Duodenal mucosa (tissue), 2 donors: ENCODE measurements around the gene MFAP4.

ENCODE experiments used
- H3K27ac ChIP-seq: one replicate; pipeline ENCODE4 v1.7.0; 2013; ENCODE audit warnings: low read depth, low read length
- H3K27me3 ChIP-seq, 2 donors: one replicate each; pipeline ENCODE4 v1.7.0; 2013; ENCODE audit warnings: low read length in 2 of 2, control low read depth in 1 of 2; ENCODE audit not compliant: insufficient read depth in 2 of 2, control insufficient read depth in 1 of 2
- H3K36me3 ChIP-seq, 2 donors: one replicate each; pipeline ENCODE4 v1.7.0; 2013; ENCODE audit warnings: low read length in 2 of 2, control low read depth in 1 of 2; ENCODE audit not compliant: insufficient read depth in 2 of 2, control insufficient read depth in 1 of 2
- H3K4me1 ChIP-seq, 2 donors: one replicate each; pipeline ENCODE4 v1.7.0; 2013; ENCODE audit warnings: low read length in 2 of 2, control low read depth in 1 of 2; ENCODE audit not compliant: insufficient read depth in 2 of 2, control insufficient read depth in 1 of 2
- H3K4me3 ChIP-seq, 2 donors: one replicate each; pipeline ENCODE4 v1.7.0; 2013; ENCODE audit warnings: low read length in 2 of 2, low read depth in 1 of 2
- H3K9ac ChIP-seq, 2 donors: one replicate each; pipeline ENCODE4 v1.7.0; 2013; ENCODE audit warnings: low read length in 2 of 2, low read depth in 1 of 2
- H3K9me3 ChIP-seq, 2 donors: one replicate each; pipeline ENCODE4 v1.7.0; 2013; ENCODE audit warnings: low read length in 2 of 2, control low read depth in 1 of 2; ENCODE audit not compliant: control insufficient read depth in 1 of 2

Gene MFAP4

DNA sequence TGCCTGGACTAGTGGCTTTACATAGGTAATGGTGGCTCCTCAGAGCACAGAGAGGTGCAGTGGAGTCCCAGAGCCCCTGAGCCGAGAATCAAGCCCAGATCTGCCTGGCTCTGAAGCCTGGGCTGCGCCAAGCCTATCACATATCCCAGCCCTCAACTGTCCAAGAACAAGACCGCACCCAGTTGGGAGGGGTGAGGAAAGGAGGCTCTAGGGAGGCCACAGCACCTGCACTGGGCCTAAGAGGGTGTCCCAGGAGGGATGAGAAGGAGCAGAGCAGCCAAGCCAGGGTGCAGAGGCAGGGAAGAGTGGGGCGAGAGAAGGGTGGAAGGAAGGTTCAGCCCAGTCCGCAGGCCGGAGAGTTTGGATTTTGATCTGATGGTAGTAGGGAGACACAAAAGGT lies 23.1 kb upstream of the MFAP4 start:
- Histone ChIP-seq H3K27ac (no peak overlapping the region), H3K4me3 (no peak overlapping the region), H3K9me3 (no peaks in the 10 kb centered on the region), H3K4me1 (no peaks in the 10 kb centered on the region), H3K9ac (no peak overlapping the region), H3K36me3 (no peaks in the 10 kb centered on the region), H3K27me3 (no peaks in the 10 kb centered on the region)

- Histone ChIP-seq H3K27me3 (no peaks in the 10 kb centered on the region), H3K4me3 (no peak overlapping the region), H3K4me1 (no peaks in the 10 kb centered on the region), H3K27ac (no peak overlapping the region), H3K9ac (no peak overlapping the region), H3K9me3 (no peaks in the 10 kb centered on the region), H3K36me3 (no peaks in the 10 kb centered on the region)
Measured at GRCh38 chr17:19409509-19409908, 22.5 kb upstream of the MFAP4 start.

DNA sequence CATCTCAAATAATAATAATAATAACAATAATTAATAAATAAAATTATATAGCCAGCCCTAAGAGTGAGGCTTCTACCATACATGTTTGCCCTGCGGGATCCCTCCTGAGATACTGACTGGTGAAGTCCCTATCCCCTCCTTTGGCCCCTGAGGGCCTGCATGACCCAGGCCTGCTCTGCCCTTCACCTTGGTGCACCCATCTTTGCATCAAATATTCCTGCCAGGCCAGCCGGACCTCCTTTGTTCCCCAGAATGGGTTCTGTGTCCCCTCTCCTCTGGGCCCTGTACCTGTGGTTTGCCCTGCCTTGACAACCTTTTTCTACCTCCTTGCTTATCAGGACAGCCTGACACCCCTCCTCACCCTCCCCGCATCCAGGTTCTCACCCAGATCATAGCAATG lies 22.1 kb upstream of the MFAP4 start:
- no peaks in the 10 kb centered on the region for H3K27me3 ChIP-seq
- H3K27ac ChIP-seq: no peak overlapping the region
- H3K9ac ChIP-seq: no peak overlapping the region
- H3K36me3 ChIP-seq: no peaks in the 10 kb centered on the region
- no peak overlapping the region for H3K4me3 ChIP-seq
- no peaks in the 10 kb centered on the region for H3K4me1 ChIP-seq
- no peaks in the 10 kb centered on the region for H3K9me3 ChIP-seq

DNA sequence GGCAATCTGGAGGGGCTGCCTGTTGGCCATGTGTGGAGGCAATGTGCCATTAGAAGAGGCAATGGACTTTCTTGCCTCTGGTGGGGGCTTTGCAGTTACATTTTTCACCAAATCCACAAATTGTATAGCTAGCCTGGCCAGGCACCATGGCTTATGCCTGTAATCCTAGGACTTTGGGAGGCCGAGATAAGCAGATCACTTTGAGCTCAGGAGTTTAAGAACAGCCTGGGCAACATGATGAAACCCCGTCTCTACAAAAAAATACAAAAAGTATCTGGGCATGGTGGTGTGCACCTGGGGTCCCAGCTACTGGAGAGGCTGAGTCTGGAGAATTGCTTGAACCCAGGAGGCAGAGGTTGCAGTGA lies 21.3 kb upstream of the MFAP4 start:
- Histone ChIP-seq H3K36me3 (no peaks in the 10 kb centered on the region), H3K4me1 (no peaks in the 10 kb centered on the region), H3K27ac (no peak overlapping the region), H3K27me3 (no peaks in the 10 kb centered on the region), H3K9me3 (no peaks in the 10 kb centered on the region), H3K9ac (no peak overlapping the region), H3K4me3 (no peak overlapping the region)

GRCh38 chr17:19407601-19408345 lies 20.8 kb upstream of the MFAP4 start:
- Histone ChIP-seq H3K27ac (no peak overlapping the region), H3K27me3 (no peaks in the 10 kb centered on the region), H3K36me3 (no peaks in the 10 kb centered on the region), H3K9me3 (no peaks in the 10 kb centered on the region), H3K4me3 (no peak overlapping the region), H3K4me1 (no peaks in the 10 kb centered on the region), H3K9ac (no peak overlapping the region)

DNA sequence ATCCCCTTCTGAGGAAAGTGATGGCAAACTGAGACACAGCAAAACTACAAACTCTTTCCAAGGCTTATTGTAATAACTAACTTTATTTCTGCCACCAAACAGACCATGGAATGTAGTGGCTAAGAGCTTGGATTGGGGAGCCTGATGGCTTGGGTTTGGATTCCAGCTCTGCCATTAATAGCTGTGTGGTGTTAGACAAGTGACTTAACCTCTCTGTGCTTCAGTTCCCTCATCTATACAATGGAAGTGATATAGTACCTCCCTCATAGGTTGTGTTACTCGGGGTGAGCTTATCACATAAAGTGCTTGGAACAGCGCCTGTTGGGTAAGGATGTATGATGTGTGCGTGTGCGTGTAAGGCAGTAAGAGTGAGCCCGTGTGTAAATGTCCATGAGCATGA lies 18.1 kb upstream of the MFAP4 start:
- H3K36me3 ChIP-seq: no peaks in the 10 kb centered on the region
- H3K9me3 ChIP-seq: no peaks in the 10 kb centered on the region
- no peak overlapping the region for H3K27ac ChIP-seq
- H3K4me3 ChIP-seq: no peak overlapping the region
- H3K27me3 ChIP-seq: no peaks in the 10 kb centered on the region
- H3K4me1 ChIP-seq: peaks cover 6% of the 10 kb centered on the region in 2 donors
- no peak overlapping the region for H3K9ac ChIP-seq

- peaks cover 6 to 10% of the 10 kb centered on the region in 2 donors for H3K4me1 ChIP-seq
- H3K36me3 ChIP-seq: no peaks in the 10 kb centered on the region
- no peaks in the 10 kb centered on the region for H3K27me3 ChIP-seq
- no peaks in the 10 kb centered on the region for H3K9me3 ChIP-seq
- H3K4me3 ChIP-seq: no peak overlapping the region
- no peak overlapping the region for H3K27ac ChIP-seq
- H3K9ac ChIP-seq: no peak overlapping the region
Measured at GRCh38 chr17:19404264-19404663, 17.3 kb upstream of the MFAP4 start.

DNA sequence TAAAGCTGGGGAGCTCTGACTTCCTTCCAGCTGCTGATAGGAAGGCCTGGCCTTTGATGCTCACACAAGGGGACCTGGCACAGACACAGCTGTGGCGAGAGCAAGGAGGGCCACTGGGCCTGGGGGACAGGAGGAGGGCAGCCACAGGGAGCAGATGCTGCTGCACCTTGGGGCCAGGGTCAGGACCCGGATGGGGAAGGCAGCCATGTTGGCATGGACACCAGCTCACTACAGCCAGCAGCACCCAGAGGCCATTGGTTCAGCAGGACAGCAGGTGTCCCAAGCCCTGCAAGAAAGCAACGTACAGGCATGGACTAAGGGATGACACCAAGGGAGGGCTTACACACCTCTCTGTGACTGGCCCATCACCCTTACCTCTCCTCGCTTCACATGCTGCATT lies 16.0 kb upstream of the MFAP4 start:
- Histone ChIP-seq H3K9ac (no peak overlapping the region), H3K4me1 (peaks cover 17 to 20% of the 10 kb centered on the region in 2 donors), H3K36me3 (no peaks in the 10 kb centered on the region), H3K9me3 (no peaks in the 10 kb centered on the region), H3K4me3 (no peak overlapping the region), H3K27me3 (no peaks in the 10 kb centered on the region), H3K27ac (no peak overlapping the region)

DNA sequence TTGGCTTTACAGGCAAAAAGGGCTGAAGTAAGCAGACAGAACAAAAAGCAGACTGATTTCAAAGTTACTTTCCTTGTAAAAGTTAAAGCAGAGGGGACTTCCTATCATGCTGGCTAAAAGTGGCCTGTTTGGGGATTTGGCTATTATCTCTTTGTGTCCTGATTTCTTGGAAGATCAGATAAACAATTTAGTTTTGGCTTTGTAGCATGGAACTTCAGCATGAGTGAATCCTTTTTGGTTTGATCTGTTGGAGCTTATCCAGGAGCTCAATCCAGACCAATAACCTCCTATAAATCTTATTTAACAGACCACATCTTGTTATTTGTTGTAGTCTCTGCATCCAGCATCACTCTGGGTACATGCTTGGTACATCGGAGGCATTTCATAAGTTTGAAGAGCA lies 15.2 kb upstream of the MFAP4 start:
- H3K36me3 ChIP-seq: no peaks in the 10 kb centered on the region
- peaks cover 24 to 27% of the 10 kb centered on the region in 2 donors for H3K4me1 ChIP-seq
- H3K4me3 ChIP-seq: no peak overlapping the region
- no peaks in the 10 kb centered on the region for H3K27me3 ChIP-seq
- H3K27ac ChIP-seq: no peak overlapping the region
- no peak overlapping the region for H3K9ac ChIP-seq
- no peaks in the 10 kb centered on the region for H3K9me3 ChIP-seq

DNA sequence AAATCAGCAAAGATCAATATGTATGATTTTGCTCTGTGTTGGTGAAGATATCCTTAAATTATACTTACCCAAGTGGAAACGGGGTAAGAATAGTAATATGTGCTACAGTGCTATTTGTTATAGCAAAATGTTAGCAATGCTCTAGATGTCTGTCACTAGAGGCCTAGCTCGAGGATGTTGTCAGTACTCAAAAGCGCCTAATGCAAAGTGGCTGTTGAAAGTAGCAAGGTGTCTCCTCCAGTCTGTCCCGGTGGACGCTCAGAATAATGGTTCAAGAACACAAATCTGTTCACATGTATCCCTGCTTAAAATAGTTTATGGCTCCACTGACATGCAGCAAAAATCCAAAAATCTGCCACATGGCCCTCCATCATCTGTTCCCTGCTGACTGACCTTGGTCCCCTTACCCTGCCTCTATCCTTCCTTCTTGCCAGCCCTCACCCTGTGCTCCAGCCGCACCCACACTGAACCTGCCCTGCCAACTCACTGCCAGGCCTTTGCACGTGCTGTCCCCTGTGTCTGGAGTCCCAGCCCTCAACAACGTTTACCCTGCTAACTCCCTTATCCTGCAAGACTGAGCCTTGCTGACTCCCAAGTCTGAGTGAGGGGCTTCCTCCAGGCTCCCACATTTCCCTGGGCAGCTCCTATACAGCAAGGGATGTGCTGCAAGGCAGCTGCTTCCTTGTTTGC lies 14.5 kb upstream of the MFAP4 start:
- H3K9ac ChIP-seq: no peak overlapping the region
- no peaks in the 10 kb centered on the region for H3K36me3 ChIP-seq
- H3K9me3 ChIP-seq: no peaks in the 10 kb centered on the region
- H3K4me3 ChIP-seq: no peak overlapping the region
- H3K4me1 ChIP-seq: peaks cover 24 to 27% of the 10 kb centered on the region in 2 donors
- H3K27ac ChIP-seq: no peak overlapping the region
- H3K27me3 ChIP-seq: no peaks in the 10 kb centered on the region
